ENCODE measurements around the gene PPP1CA.
A peak's percentile ranks its signal among the peaks of the same experiment; 100 is the strongest.
"Not testable (repeated sequence)": the region's sequence is repeated elsewhere in the genome, so short reads cannot be mapped to it uniquely, and the experiment has no call there.

Gene PPP1CA

GRCh38 chr11:67416416-67417335, 15.0 kb upstream of the PPP1CA start:
- DNase-seq: peak; percentile 89

- DNase-seq: no peak
Measured at GRCh38 chr11:67415501-67416304, 14.0 kb upstream of the PPP1CA start, which contains the start of gene CARNS1. Gene CARNS1, plus strand, starts transcription at chr11:67415678. Its CDS starts 522 bp downstream, at chr11:67416200.

- no peak for DNase-seq
Measured at GRCh38 chr11:67413266-67413849, 11.7 kb upstream of the PPP1CA start.

- no peak for DNase-seq
Measured at GRCh38 chr11:67412495-67413179, 11.0 kb upstream of the PPP1CA start.

- DNase-seq: no peak
Measured at GRCh38 chr11:67411785-67412152, 10.1 kb upstream of the PPP1CA start.

GRCh38 chr11:67410984-67411784, 9.5 kb upstream of the PPP1CA start:
- no peak for DNase-seq

- no peak for DNase-seq
Measured at GRCh38 chr11:67410369-67410831, 8.7 kb upstream of the PPP1CA start.

- no peak for DNase-seq
Measured at GRCh38 chr11:67409781-67410368, 8.2 kb upstream of the PPP1CA start.

- peak; percentile 88 for DNase-seq
Measured at GRCh38 chr11:67409261-67409666, 7.6 kb upstream of the PPP1CA start.

- DNase-seq: no peak
Measured at GRCh38 chr11:67408437-67409200, 7.0 kb upstream of the PPP1CA start.

GRCh38 chr11:67407688-67408163, 6.1 kb upstream of the PPP1CA start:
- no peak for DNase-seq

- DNase-seq: no peak
Measured at GRCh38 chr11:67406969-67407687, 5.5 kb upstream of the PPP1CA start.

GRCh38 chr11:67406420-67406968, 4.8 kb upstream of the PPP1CA start:
- DNase-seq: no peak

GRCh38 chr11:67405688-67406339, 4.2 kb upstream of the PPP1CA start:
- no peak for DNase-seq

- peak; percentile 75 for DNase-seq
Measured at GRCh38 chr11:67405196-67405567, 3.5 kb upstream of the PPP1CA start.

GRCh38 chr11:67404515-67405195, 3.0 kb upstream of the PPP1CA start:
- peak; percentile 83 for DNase-seq

GRCh38 chr11:67403085-67403484, 1.4 kb upstream of the PPP1CA start:
- not testable (repeated sequence) for DNase-seq

GRCh38 chr11:67402192-67402839, 658 bp upstream of the PPP1CA start:
- DNase-seq: not testable (repeated sequence)

Data from activated effector memory CD4-positive, alpha-beta T cell treated with anti-CD3 and anti-CD28 coated beads, Interleukin-2, amount 50 U/mL, for 16 hours (primary cell).